Stimulated activated CD8-positive, alpha-beta memory T cell treated with anti-CD3 and anti-CD28 coated beads, Interleukin-4, amount 100 ng/mL, for 48 hours (primary cell): ENCODE data around the gene TXN2.
"Not testable (repeated sequence)": the region's sequence is repeated elsewhere in the genome, so short reads cannot be mapped to it uniquely, and the experiment has no call there.

ENCODE experiments used
- DNase-seq: peaks from one replicate; pipeline ENCODE4 v3.0.0-alpha.2; 2020

The TXN2 gene

GRCh38 chr22:36454916-36455570 is 26.4 kb downstream of the TXN2 start:
- peak; percentile 98 for DNase-seq

DNA sequence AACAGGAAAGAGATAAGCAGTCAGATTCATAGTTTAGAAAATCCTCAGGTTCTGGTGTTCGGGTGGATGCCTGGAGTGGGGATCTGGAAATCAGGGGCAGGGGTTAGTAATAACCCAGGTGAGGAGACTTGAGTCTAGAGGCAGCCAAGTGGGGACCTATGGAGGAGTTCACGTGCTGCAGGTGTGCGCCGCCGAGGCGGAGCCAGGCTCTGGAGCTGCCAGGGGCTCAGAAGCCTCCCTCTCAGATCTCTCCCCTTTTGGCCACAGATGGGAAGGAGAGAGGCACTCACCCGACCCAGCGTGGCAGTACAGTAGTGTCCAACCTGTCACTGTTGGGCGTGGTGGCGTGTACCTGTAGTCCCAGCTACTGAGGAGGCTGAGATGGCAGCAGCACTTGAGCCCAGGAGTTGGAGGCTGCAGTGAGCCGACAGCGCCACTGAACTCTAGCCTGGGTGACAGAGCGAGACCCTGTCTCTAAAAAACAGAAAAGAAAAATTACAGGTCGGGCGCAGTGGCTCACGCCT is 27.5 kb downstream of the TXN2 start:
- no peak for DNase-seq

- not testable (repeated sequence) for DNase-seq
Measured at GRCh38 chr22:36452978-36453607, 28.3 kb downstream of the TXN2 start.

- peak; percentile 53 for DNase-seq
Measured at GRCh38 chr22:36452250-36452977, 29.0 kb downstream of the TXN2 start.

DNA sequence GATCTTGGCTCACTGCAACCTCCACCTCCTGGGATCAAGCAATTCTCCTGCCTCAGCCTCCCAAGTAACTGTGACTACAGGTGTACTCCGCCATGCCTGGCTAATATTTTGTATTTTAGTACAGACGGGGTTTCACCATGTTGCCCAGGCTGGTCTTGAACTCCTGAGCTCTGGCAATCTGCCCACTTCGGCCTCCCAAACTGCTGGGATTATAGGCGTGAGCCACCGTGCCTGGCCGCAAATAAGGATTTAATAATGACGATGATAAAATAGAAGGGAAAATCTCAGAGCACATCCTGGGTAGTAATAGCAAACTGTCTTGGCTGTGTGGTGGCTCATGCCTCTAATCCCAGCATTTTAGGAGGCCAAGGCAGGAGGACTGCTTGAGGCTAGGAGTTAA is 30.5 kb downstream of the TXN2 start:
- DNase-seq, result not testable (repeated sequence)

DNA sequence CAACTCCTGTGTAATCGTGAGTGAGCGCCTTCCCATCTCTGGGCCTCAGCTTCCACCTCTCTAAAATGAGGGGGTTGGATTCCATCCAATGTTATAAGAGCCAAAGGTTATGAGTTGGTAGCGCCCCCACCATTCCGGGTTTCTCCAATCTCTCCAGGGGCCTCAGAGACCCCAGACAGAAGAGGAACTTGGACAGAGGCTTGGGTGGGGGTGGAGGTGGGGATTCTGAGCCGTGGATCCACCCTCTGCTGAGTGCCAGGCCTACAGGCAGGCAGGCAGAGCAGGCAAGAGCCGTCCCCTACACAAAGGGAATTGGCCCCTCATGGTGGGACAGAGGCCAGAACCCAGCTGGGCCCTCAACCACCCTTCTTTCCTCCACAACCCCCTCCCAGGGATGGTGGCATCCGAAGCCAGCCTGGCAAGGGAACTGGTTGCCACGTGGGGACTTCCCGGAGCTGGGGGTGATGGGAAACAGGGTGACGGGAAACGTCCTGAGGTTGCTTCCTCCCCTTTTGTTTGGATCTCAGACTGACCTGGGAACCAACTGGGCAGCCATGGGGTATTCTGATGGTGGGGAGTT is 31.8 kb downstream of the TXN2 start:
- no peak for DNase-seq

GRCh38 chr22:36447632-36448031 is 33.8 kb downstream of the TXN2 start:
- DNase-seq, result no peak

- no peak for DNase-seq
Measured at GRCh38 chr22:36445158-36445668, 36.2 kb downstream of the TXN2 start.

DNA sequence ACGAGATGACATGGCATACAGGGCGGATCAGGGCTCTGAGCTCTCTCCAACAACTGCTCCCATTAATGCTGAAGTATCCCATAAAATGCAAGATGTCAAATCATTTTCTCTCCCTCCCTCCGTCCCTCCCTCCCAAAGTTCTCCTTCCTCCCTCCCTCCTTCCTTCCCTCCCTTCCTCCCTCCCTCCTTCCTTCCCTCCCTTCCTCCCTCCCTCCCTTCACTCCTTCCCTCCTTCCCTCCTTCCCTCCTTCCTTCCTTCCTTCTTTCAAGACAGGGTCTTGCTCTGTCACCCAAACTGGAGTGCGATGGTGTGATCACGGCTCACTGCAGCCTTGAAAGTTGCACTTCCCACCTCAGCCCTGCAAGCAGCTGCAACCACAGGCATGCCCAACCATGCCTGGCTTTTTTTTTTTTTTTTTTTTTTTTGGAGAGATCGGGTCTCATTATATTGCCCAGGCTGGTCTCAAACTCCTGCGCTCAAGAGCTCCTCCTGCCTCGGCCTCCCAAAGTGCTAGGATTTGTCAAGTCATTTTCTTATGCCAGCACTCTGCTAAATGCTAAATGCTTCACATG is 38.2 kb downstream of the TXN2 start:
- DNase-seq, result no peak

DNA sequence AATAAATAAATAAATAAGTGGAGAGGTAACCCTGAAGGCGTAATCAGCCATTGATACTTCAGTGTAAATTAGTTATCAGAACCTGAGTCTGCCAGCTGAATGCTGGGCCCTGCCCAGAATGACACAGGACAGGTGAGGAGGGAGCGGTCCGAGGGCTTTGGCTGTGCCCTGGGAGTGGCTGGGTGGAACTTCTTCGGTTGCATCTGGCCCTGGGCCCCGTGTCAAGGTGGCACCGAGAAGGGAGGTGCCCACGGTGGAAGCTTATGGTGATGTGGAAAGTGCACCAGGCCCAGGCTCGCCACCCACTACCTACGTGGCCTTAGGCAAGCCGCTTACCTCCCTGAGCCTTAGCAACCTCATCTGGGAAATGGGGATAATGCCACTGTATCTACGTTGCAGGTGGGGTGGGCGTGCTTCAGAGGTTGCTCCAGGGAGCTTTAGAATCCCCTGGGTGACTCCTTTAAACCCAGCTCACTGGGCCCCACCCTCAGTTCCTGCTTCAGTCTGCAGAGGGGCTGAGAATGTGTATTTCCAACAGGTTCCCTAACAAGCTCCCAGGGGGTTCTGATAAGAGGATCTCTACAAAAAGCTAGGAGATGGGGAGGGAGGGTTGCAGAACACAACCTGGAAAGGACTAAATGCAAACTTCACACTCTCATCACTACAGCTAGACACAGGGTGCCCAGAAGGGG is 38.8 kb downstream of the TXN2 start:
- no peak for DNase-seq

DNA sequence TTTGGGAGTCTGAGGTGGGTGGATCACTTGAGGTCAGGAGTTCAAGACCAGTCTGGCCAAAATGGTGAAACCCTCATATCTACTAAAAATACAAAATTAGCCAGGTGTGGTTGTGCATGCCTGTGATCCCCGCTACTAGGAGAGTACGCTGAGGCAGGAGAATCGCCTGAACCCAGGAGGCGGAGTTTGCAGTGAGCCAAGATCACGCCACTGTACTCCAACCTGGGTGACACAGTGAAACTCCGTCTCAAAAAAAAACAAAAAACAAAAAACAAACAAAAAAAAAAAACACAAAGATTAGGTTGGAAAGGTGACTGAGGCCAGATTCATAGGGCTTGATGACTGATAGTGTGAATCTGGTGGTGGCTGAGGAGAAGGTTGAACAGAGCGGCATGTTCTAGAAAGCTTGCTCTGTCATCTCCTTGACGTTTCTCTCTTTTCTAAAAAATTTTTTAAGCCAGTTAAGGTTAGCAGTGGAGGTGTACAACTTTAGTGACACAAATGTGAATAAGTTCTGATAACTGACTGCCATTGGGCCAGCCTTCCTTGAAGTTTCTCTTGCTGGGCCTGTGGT is 40.9 kb downstream of the TXN2 start:
- DNase-seq, result no peak

DNA sequence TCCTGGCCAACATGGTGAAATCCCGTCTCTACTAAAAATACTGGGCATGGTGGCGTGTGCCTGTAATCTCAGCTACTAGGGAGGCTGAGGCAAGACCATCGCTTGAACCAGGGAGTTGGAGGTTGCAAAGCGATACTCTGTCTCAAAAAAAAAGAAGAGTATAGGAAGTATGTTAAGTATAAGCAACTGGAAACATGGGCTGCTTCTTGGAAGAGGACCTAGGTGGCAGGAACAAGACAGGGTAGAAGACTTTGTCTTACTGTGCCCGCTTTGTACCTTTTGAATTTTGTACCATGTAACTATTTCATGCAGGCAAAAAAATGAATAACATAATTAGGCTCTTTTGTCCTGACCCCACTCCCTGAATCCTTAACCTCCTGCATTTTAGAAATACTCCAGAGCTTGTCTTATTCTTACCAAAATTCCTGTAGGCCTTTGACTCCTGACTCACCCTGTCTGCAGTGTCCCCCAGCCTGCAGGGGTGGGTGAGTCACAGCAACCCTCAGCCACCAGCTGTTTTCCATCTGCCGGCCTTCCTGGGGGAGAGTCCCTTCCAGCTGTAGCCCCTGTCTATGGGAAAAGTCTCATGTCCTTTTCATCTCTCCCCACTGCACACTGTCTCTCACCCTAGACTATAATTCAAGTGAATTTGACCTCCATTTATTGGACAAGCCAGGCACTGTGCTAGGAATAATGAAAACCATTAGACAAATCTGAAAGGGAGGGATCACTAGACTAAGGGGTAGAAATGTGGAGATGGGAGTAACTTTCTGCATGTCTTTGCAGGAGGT is 41.8 kb downstream of the TXN2 start:
- peak; percentile 51 for DNase-seq

GRCh38 chr22:36435516-36436415 is 45.7 kb downstream of the TXN2 start:
- DNase-seq, result peak; percentile 69

GRCh38 chr22:36433318-36434231 is 47.9 kb downstream of the TXN2 start:
- DNase-seq, result no peak

DNA sequence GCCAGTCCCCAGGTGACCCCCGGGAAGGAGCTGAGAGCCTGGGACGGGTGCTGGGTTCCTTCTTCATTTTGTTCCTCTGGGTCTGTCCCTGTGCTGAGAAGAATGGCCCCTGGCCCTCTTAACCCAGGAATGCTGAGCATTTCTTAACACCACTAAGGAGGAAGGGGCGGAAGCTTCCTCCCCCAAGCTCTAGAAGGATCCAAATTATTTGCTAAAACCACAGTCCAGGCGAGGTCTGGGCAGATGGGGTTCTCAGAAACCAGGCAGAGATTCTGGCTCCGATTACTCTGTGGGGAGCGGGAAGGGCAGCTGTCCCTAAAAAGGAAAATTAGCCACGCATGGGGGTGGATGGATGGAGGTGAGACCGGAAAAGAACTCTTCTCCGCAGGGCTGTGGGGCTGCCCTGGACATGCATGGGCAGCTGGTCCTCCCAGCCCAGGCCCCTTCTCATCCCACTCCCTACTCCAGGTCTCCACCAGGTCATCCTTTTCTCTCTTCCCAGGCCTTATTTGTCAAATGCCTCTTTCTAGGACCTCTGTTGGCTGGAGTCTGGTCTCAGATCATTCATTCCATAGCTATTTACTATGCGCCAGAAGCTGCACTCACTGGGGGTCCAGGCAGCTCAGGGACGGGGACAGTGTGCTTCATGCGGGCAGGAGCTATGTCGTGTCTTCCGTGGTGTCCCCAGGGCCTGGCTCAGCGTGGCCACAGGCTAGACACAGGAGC is 48.7 kb downstream of the TXN2 start:
- no peak for DNase-seq

DNA sequence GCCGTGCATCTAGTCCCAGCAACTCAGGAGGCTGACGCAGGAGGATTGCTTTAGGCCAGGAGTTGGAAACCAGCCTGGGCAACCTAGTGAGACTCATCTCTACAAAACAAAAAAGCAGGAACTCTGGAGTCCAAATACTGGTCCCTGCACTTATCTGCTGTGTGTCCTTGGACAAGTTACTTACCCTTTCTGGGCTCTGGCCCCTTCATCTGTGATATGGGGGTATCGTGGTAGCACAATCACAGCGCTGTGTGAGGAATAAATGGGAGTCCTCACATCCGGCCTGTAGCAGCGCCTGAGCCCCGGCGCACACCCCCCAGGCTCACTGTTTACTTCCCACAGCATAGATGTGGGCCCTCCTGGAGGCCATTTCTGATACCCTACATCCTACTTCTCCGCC is 49.5 kb downstream of the TXN2 start:
- no peak for DNase-seq

DNA sequence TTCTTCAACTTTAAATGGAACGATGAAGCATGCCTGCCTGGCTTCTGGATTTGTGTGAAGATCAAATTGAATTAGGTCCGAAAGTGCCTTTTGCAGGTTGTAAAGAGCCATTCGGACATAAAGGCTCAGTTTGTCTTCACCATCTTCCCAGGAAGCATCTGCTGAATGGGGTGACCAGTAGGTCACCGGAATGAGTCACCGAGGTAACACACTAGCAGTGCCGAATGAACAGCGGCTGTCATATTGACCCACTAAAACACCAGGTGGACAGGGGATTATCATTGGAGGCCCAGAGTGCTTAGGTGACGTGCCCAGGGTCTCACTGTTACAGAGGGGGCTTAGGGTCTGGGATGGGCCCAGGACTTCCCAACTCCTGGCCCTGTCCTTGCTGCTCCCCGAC is 50.6 kb downstream of the TXN2 start:
- no peak for DNase-seq

- not testable (repeated sequence) for DNase-seq
Measured at GRCh38 chr22:36427952-36428351, 53.5 kb downstream of the TXN2 start.
